GM23338 (cell line): ENCODE measurements around the gene ETV1. TPM values are rescaled to one million over a fixed set of nuclear protein-coding genes. Genes with fewer than 3 reads are reported as not detected.

Experiments
- ATAC-seq: fragments of 200-7000 bp; cut with Tn5 transposase; 3 replicates; pipeline ENCODE4 v1.9.1; 2020
- DNase-seq: peaks from one replicate; pipeline ENCODE4 v3.0.0-alpha.2; 2015; ENCODE audit warnings: low spot score
- H2AFZ ChIP-seq: fragments of 200-600 bp; sonication (generic); 2 replicates; pipeline ENCODE4 v1.8.0; 2016; ENCODE audit warnings: antibody characterized with exemption, mild to moderate bottlenecking, moderate library complexity
- H3F3A ChIP-seq: fragments of 200-600 bp; sonication (generic); replicated peaks from 2 replicates; pipeline ENCODE4 v1.8.0; 2017; ENCODE audit warnings: antibody characterized with exemption, mixed run types, low read depth
- H3K27ac ChIP-seq: fragments of 200-600 bp; sonication (generic); 2 replicates; pipeline ENCODE4 v1.6.1; 2016; ENCODE audit warnings: low read depth
- H3K27me3 ChIP-seq: fragments of 200-600 bp; sonication (generic); 2 replicates; pipeline ENCODE4 v1.8.0; 2016; ENCODE audit warnings: mild to moderate bottlenecking, mixed run types, moderate library complexity; ENCODE audit not compliant: insufficient read depth
- H3K36me3 ChIP-seq: fragments of 200-600 bp; sonication (generic); 2 replicates; pipeline ENCODE4 v1.8.0; 2016; ENCODE audit warnings: mild to moderate bottlenecking; ENCODE audit not compliant: insufficient read depth
- H3K4me1 ChIP-seq: fragments of 200-600 bp; sonication (generic); 2 replicates; pipeline ENCODE4 v1.8.0; 2016; ENCODE audit warnings: mild to moderate bottlenecking, moderate library complexity; ENCODE audit not compliant: insufficient read depth
- H3K4me2 ChIP-seq: fragments of 200-600 bp; sonication (generic); 2 replicates; pipeline ENCODE4 v1.7.1; 2017; ENCODE audit warnings: mixed run types
- H3K4me3 ChIP-seq: fragments of 200-600 bp; sonication (generic); 2 replicates; pipeline ENCODE4 v1.6.1; 2016; ENCODE audit warnings: mixed run types
- H3K79me2 ChIP-seq: fragments of 200-600 bp; sonication (generic); replicated peaks from 2 replicates; pipeline ENCODE4 v1.8.0; 2017; ENCODE audit warnings: mild to moderate bottlenecking; ENCODE audit not compliant: insufficient read depth
- H3K9me2 ChIP-seq: fragments of 200-600 bp; sonication (generic); 2 replicates; pipeline ENCODE4 v1.8.0; 2017; ENCODE audit not compliant: insufficient read depth
- H4K20me1 ChIP-seq: fragments of 200-600 bp; sonication (generic); replicated peaks from 2 replicates; pipeline ENCODE4 v1.8.0; 2017; ENCODE audit warnings: mild to moderate bottlenecking; ENCODE audit not compliant: insufficient read depth
- H3K27ac Mint-ChIP-seq: 2 replicates; pipeline ENCODE4 v1.8.0; 2020; ENCODE audit warnings: inconsistent platforms, mild to moderate bottlenecking, moderate library complexity, mixed read lengths
- H3K27me3 Mint-ChIP-seq: 3 replicates; pipeline ENCODE4 v1.8.0; 2022; ENCODE audit warnings: low read depth, mild to moderate bottlenecking, moderate library complexity, mixed read lengths, inconsistent platforms; ENCODE audit not compliant: insufficient read depth, poor library complexity
- H3K36me3 Mint-ChIP-seq: 3 replicates; pipeline ENCODE4 v1.8.0; 2021; ENCODE audit warnings: low read depth, mild to moderate bottlenecking, inconsistent platforms, moderate library complexity, mixed read lengths
- H3K4me1 Mint-ChIP-seq: 3 replicates; pipeline ENCODE4 v1.8.0; 2020; ENCODE audit warnings: mild to moderate bottlenecking, inconsistent platforms, mixed read lengths
- H3K4me3 Mint-ChIP-seq: 3 replicates; pipeline ENCODE4 v1.8.0; 2021; ENCODE audit warnings: moderate library complexity, mild to moderate bottlenecking, inconsistent platforms, mixed read lengths
- H3K9me3 Mint-ChIP-seq: 3 replicates; pipeline ENCODE4 v1.8.0; 2020; ENCODE audit warnings: moderate library complexity, mild to moderate bottlenecking, inconsistent platforms, mixed read lengths
- CREB1 ChIP-seq: fragments of 250-450 bp; sonication (Bioruptor Pico); IDR thresholded peaks from 2 replicates; pipeline ENCODE4 v1.5.0; 2020; ENCODE audit warnings: low read depth, mild to moderate bottlenecking, moderate library complexity
- CTCF ChIP-seq, 2 experiments: fragments of 200-600 bp in 1 of 2; sonication (generic) in 1 of 2; conservative IDR thresholded peaks; 2 replicates each; pipeline versions ENCODE4 v1.5.1 to v1.6.1; 2016 to 2017; ENCODE audit warnings: antibody characterized with exemption in 2 of 2, low read depth in 2 of 2, mild to moderate bottlenecking in 2 of 2, moderate library complexity in 1 of 2
- ETS1 ChIP-seq: IDR thresholded peaks from 2 replicates; pipeline ENCODE4 v1.6.1; 2016; ENCODE audit warnings: antibody characterized with exemption
- EZH2 ChIP-seq: fragments of 200-600 bp; sonication (generic); IDR thresholded peaks from one replicate; pipeline ENCODE4 v1.8.0; 2017; ENCODE audit warnings: antibody characterized with exemption, mild to moderate bottlenecking, low read depth; ENCODE audit not compliant: unreplicated experiment
- EZH2phosphoT487 ChIP-seq: fragments of 200-600 bp; sonication (generic); IDR thresholded peaks from one replicate; pipeline ENCODE4 v1.8.1; 2018; ENCODE audit warnings: antibody characterized with exemption; ENCODE audit not compliant: unreplicated experiment
- JUNB ChIP-seq: IDR thresholded peaks from one replicate; pipeline ENCODE4 v1.6.1; 2016; ENCODE audit warnings: antibody characterized with exemption; ENCODE audit not compliant: unreplicated experiment
- NANOG ChIP-seq: IDR thresholded peaks from 2 replicates; pipeline ENCODE4 v1.6.1; 2016; ENCODE audit warnings: antibody characterized with exemption, borderline replicate concordance
- POLR2AphosphoS5 ChIP-seq: IDR thresholded peaks from 2 replicates; pipeline ENCODE4 v1.6.1; 2016; ENCODE audit warnings: antibody characterized with exemption, low read depth
- STAT1 ChIP-seq: IDR thresholded peaks from one replicate; pipeline ENCODE4 v1.6.1; 2016; ENCODE audit warnings: antibody characterized with exemption; ENCODE audit not compliant: unreplicated experiment
- ZNF114 ChIP-seq: fragments of 250-450 bp; sonication (Bioruptor Pico); IDR thresholded peaks from 2 replicates; pipeline ENCODE4 v1.5.0; 2020; ENCODE audit warnings: mild to moderate bottlenecking, moderate library complexity
- ZNF462 ChIP-seq: fragments of 250-450 bp; sonication (Bioruptor Pico); IDR thresholded peaks from 2 replicates; pipeline ENCODE4 v1.5.0; 2020; ENCODE audit warnings: mild to moderate bottlenecking, moderate library complexity
- polyA plus RNA-seq: library from polyadenylated mRNA; unstranded; fragments of >200 nt; fragmentation: Nextera tagmentation; extraction: Ambion mirVana; gene quantifications from 2 replicates; pipeline ENCODE4 v1.2.1, GENCODE V29; 2016
- total RNA-seq: library from RNA; depleted of rRNA; stranded (reverse); fragments of >200 nt; shearing (Covaris generic); gene quantifications from 2 replicates; pipeline ENCODE4 v1.2.3, GENCODE V29; 2014

The ETV1 gene
- total and polyA plus RNA-seq, 2 experiments from 2014 or later: 49.4 to 61.9 TPM

- peaks cover 24% of the 10 kb centered on the region for H3K36me3 ChIP-seq
- H3K4me2 ChIP-seq: no peak overlapping the region
- H2AFZ ChIP-seq: no peak overlapping the region
- Mint-ChIP-seq H3K4me1 (peaks cover 3% of the 10 kb centered on the region; the same call in 2 of the 3 replicates), H3K9me3 (no peaks in the 10 kb centered on the region), H3K27ac (no peak overlapping the region), H3K4me3 (no peak overlapping the region), H3K36me3 (peaks cover 69% of the 10 kb centered on the region), H3K27me3 (no peaks in the 10 kb centered on the region)
- H3F3A ChIP-seq: no peaks in the 10 kb centered on the region
- DNase-seq: no peak
- no peaks in the 10 kb centered on the region; the same call in 1 of the 2 replicates for H3K79me2 ChIP-seq
- H3K4me1 ChIP-seq: no peaks in the 10 kb centered on the region
- no peak overlapping the region for H3K27ac ChIP-seq
- H3K9me2 ChIP-seq: no peaks in the 10 kb centered on the region
- H3K4me3 ChIP-seq: no peak overlapping the region
- ATAC-seq: no peak
- H3K27me3 ChIP-seq: no peaks in the 10 kb centered on the region
- 0 out of 2 replicates have a peak, but pooled peaks cover 3% of the 10 kb centered on the region for H4K20me1 ChIP-seq
- TF ChIP-seq CREB1 (CRISPR knock-in tag): no peak
- TF ChIP-seq CTCF (conservative IDR thresholded peaks at IDR 0.05; ENCODE audit: low read depth in 2 of 2): no peak
- TF ChIP-seq POLR2AphosphoS5: no peak
- TF ChIP-seq ETS1: no peak
Measured at GRCh38 chr7:13932131-13932530, 57.3 kb downstream of the ETV1 start.

- H3K4me1 Mint-ChIP-seq: peaks cover 7% of the 10 kb centered on the region; the same call in 2 of the 3 replicates
- H3K9me3 Mint-ChIP-seq: no peaks in the 10 kb centered on the region; the same call in 2 of the 3 replicates
- H3K36me3 ChIP-seq: no peaks in the 10 kb centered on the region
- no peaks in the 10 kb centered on the region; the same call in 1 of the 2 replicates for H3K79me2 ChIP-seq
- H3K4me3 ChIP-seq: no peak overlapping the region
- H3K4me2 ChIP-seq: no peak overlapping the region
- peaks cover 7% of the 10 kb centered on the region for H3K4me1 ChIP-seq
- no peaks in the 10 kb centered on the region for H3K9me2 ChIP-seq
- H3K27ac Mint-ChIP-seq: no peak overlapping the region
- no peak for ATAC-seq
- H3K4me3 Mint-ChIP-seq: no peak overlapping the region
- no peak for DNase-seq
- peaks cover 3% of the 10 kb centered on the region for H3K27me3 Mint-ChIP-seq
- no peaks in the 10 kb centered on the region for H3K27me3 ChIP-seq
- H3K27ac ChIP-seq: no peak overlapping the region
- H3K36me3 Mint-ChIP-seq: peaks cover 55% of the 10 kb centered on the region
- H4K20me1 ChIP-seq: no peaks in the 10 kb centered on the region
- H3F3A ChIP-seq: no peaks in the 10 kb centered on the region
- no peak overlapping the region for H2AFZ ChIP-seq
- no peak for TF ChIP-seq CREB1 (CRISPR knock-in tag)
- TF ChIP-seq ZNF462 (CRISPR knock-in tag): no peak
- TF ChIP-seq POLR2AphosphoS5: no peak
- no peak for TF ChIP-seq JUNB
- no peak for TF ChIP-seq STAT1
- TF ChIP-seq NANOG: no peak
- no peak for TF ChIP-seq CTCF (conservative IDR thresholded peaks at IDR 0.05; ENCODE audit: low read depth in 2 of 2)
- no peak for TF ChIP-seq EZH2
- TF ChIP-seq ZNF114 (CRISPR knock-in tag): no peak
- TF ChIP-seq EZH2phosphoT487: no peak
Measured at GRCh38 chr7:13921062-13921461, 68.4 kb downstream of the ETV1 start.
